Bronchial epithelial cell (primary cell): ENCODE data around the gene ADAMTS15. TPM values are rescaled to one million over a fixed set of nuclear protein-coding genes. Genes with fewer than 3 reads are reported as not detected.

Source experiments
- DNase-seq: peaks from one replicate; pipeline ENCODE4 v3.0.0-alpha.2; 2010; ENCODE audit warnings: low read depth
- FAIRE-seq: peaks from 2 replicates; lab custom pipeline; 2011; peaks lifted over from hg19 to GRCh38; lab: Jason Lieb, UNC
- H3K27me3 ChIP-seq: 2 replicates; pipeline ENCODE4 v1.5.1; 2011; ENCODE audit warnings: low read length; ENCODE audit not compliant: control insufficient read depth, insufficient read depth
- H3K36me3 ChIP-seq: 2 replicates; pipeline ENCODE4 v1.5.1; 2011; ENCODE audit warnings: low read length; ENCODE audit not compliant: control insufficient read depth, insufficient read depth
- H3K4me3 ChIP-seq: 2 replicates; pipeline ENCODE4 v1.5.1; 2011; ENCODE audit warnings: mild to moderate bottlenecking, low read depth, low read length, control low read depth
- CTCF ChIP-seq: IDR thresholded peaks from 2 replicates; pipeline ENCODE4 v1.5.1; 2011; ENCODE audit warnings: mild to moderate bottlenecking, moderate library complexity, low read length, control low read depth, inconsistent platforms; ENCODE audit not compliant: insufficient read depth, severe bottlenecking
- total RNA-seq: library from RNA; depleted of rRNA; stranded (reverse); fragments of >200 nt; gene quantifications from 2 replicates; pipeline ENCODE4 v1.2.1, GENCODE V29; 2014

The ADAMTS15 gene
- total RNA-seq, 1 donor from 2014 or later: 0.26 TPM

GRCh38 chr11:130427581-130428315, 20.7 kb upstream of the ADAMTS15 start:
- FAIRE-seq (no peak), DNase-seq (no peak)
- no peak for TF ChIP-seq CTCF
- Histone ChIP-seq H3K4me3 (no peak overlapping the region), H3K36me3 (no peaks in the 10 kb centered on the region), H3K27me3 (peaks cover 33% of the 10 kb centered on the region)

- Histone ChIP-seq H3K4me3 (no peak within 1 kb of the TSS), H3K36me3 (no peaks in the 10 kb centered on the region), H3K27me3 (peaks cover 31% of the 10 kb centered on the region)
- DNase-seq (no peak), FAIRE-seq (peak; percentile 73)
- no peak for TF ChIP-seq CTCF
These were observed 19.9 kb upstream of the ADAMTS15 start, which contains the start of gene ADAMTS8 for GRCh38 chr11:130428316-130429119. Gene ADAMTS8, minus strand, starts transcription at chr11:130428609. Its CDS starts 323 bp downstream, at chr11:130428286.

GRCh38 chr11:130429120-130429681, 19.2 kb upstream of the ADAMTS15 start:
- TF ChIP-seq CTCF: no peak
- Histone ChIP-seq H3K4me3 (no peak overlapping the region), H3K27me3 (peaks cover 31% of the 10 kb centered on the region), H3K36me3 (no peaks in the 10 kb centered on the region)
- FAIRE-seq: peak; percentile 32
- no peak for DNase-seq

GRCh38 chr11:130429983-130430382, 18.5 kb upstream of the ADAMTS15 start:
- no peak for DNase-seq
- TF ChIP-seq CTCF: no peak
- no peak for FAIRE-seq
- no peak overlapping the region for H3K4me3 ChIP-seq
- H3K36me3 ChIP-seq: no peaks in the 10 kb centered on the region
- peaks cover 31% of the 10 kb centered on the region for H3K27me3 ChIP-seq

GRCh38 chr11:130431331-130431773, 17.1 kb upstream of the ADAMTS15 start:
- TF ChIP-seq CTCF: peak; percentile 81
- Histone ChIP-seq H3K27me3 (peaks cover 25% of the 10 kb centered on the region), H3K36me3 (no peaks in the 10 kb centered on the region), H3K4me3 (no peak overlapping the region)
- no peak for FAIRE-seq
- peak; percentile 68 for DNase-seq
